H1 (cell line): Measurements from ENCODE around the gene NFATC1. TPM values are rescaled to one million over a fixed set of nuclear protein-coding genes. Genes with fewer than 3 reads are reported as not detected.
A peak's percentile ranks its signal among the peaks of the same experiment; 100 is the strongest.

Source experiments
- CTCF ChIA-PET: fragments of 300-600 bp; sonication (Branson Sonifier 250); formaldehyde crosslinking; loops from one replicate; lab custom pipeline; 2021; ENCODE audit not compliant: partially characterized antibody; lab: Charles Lee
- POLR2A ChIA-PET: fragments of 300-600 bp; sonication (Branson Sonifier 250); formaldehyde crosslinking; loops from one replicate; lab custom pipeline; 2021; ENCODE audit warnings: inconsistent platforms; ENCODE audit not compliant: partially characterized antibody; lab: Charles Lee
- DNase-seq, 2 experiments: peaks; one replicate each; pipeline versions ENCODE4 v3.0.0 to v3.0.0-alpha.2; 2010 to 2022; ENCODE audit warnings: low spot score in 2 of 2, low read depth in 1 of 2, mixed read lengths in 1 of 2
- FAIRE-seq: peaks from 2 replicates; lab custom pipeline; 2011; peaks lifted over from hg19 to GRCh38; lab: Jason Lieb, UNC
- H2AFZ ChIP-seq: 2 replicates; pipeline ENCODE4 v1.8.1; 2012; ENCODE audit warnings: low read length, inconsistent platforms
- H2AK5ac ChIP-seq: 2 replicates; pipeline ENCODE4 v1.6.1; 2013; ENCODE audit warnings: low read depth, low read length
- H2BK120ac ChIP-seq: replicated peaks from 2 replicates; pipeline ENCODE3; 2013; ENCODE audit warnings: low read depth, low read length, inconsistent platforms
- H2BK12ac ChIP-seq: 2 replicates; pipeline ENCODE4 v1.6.1; 2013; ENCODE audit warnings: low read depth, low read length
- H2BK15ac ChIP-seq: 2 replicates; pipeline ENCODE4 v1.6.1; 2013; ENCODE audit warnings: low read length
- H2BK20ac ChIP-seq: 2 replicates; pipeline ENCODE4 v1.6.1; 2013; ENCODE audit warnings: low read length
- H2BK5ac ChIP-seq: 2 replicates; pipeline ENCODE4 v1.6.1; 2013; ENCODE audit warnings: low read depth, low read length
- H3K14ac ChIP-seq: 2 replicates; pipeline ENCODE4 v1.6.1; 2013; ENCODE audit warnings: inconsistent platforms; ENCODE audit not compliant: insufficient read length
- H3K18ac ChIP-seq: 2 replicates; pipeline ENCODE4 v1.6.1; 2013; ENCODE audit warnings: low read length; ENCODE audit errors: extremely low read depth
- H3K23ac ChIP-seq: 2 replicates; pipeline ENCODE4 v1.6.1; 2013; ENCODE audit warnings: inconsistent platforms; ENCODE audit not compliant: insufficient read length
- H3K23me2 ChIP-seq: 2 replicates; pipeline ENCODE4 v1.6.1; 2013; ENCODE audit warnings: low read depth, low read length
- H3K27ac ChIP-seq: 2 replicates; pipeline ENCODE4 v1.6.1; 2011; ENCODE audit warnings: low read depth, low read length, inconsistent platforms
- H3K27me3 ChIP-seq, 4 experiments: replicated peaks in 1 of 4; 1 replicate in 1 of 4; 2 replicates in 3 of 4; pipeline versions ENCODE4 v1.6.1 to v1.8.1; 2011 to 2013; ENCODE audit warnings: low read length in 3 of 4, mild to moderate bottlenecking in 3 of 4, inconsistent platforms in 2 of 4, mixed read lengths in 2 of 4, moderate library complexity in 1 of 4; ENCODE audit not compliant: control insufficient read depth in 3 of 4, insufficient read depth in 3 of 4; ENCODE audit errors: extremely low read depth in 1 of 4
- H3K36me3 ChIP-seq, 4 experiments: 2 replicates each; pipeline versions ENCODE4 v1.6.1 to v1.8.1; 2011 to 2013; ENCODE audit warnings: mild to moderate bottlenecking in 4 of 4, low read length in 3 of 4, moderate library complexity in 2 of 4, control low read depth in 1 of 4, inconsistent platforms in 1 of 4; ENCODE audit not compliant: insufficient read depth in 4 of 4, control insufficient read depth in 2 of 4
- H3K4ac ChIP-seq: replicated peaks from 2 replicates; pipeline ENCODE3; 2013; ENCODE audit warnings: low read length, low read depth, mixed read lengths, inconsistent platforms; ENCODE audit not compliant: insufficient read length
- H3K4me1 ChIP-seq, 4 experiments: replicated peaks in 1 of 4; 1 replicate in 1 of 4; 2 replicates in 3 of 4; pipeline versions ENCODE4 v1.6.1 to v1.8.1; 2011 to 2013; ENCODE audit warnings: low read length in 3 of 4, inconsistent platforms in 2 of 4, mixed read lengths in 1 of 4; ENCODE audit not compliant: insufficient read depth in 4 of 4, control insufficient read depth in 3 of 4
- H3K4me2 ChIP-seq, 2 experiments: 2 replicates each; pipeline versions ENCODE4 v1.6.1 to v1.8.1; 2011 to 2013; ENCODE audit warnings: low read depth in 2 of 2, low read length in 2 of 2, control low read depth in 1 of 2, inconsistent platforms in 1 of 2, mild to moderate bottlenecking in 1 of 2; ENCODE audit not compliant: insufficient read depth in 1 of 2
- H3K4me3 ChIP-seq, 4 experiments: fragments of 200-600, 300-600 bp in 1 of 4; sonication (generic), shearing (Covaris generic), sonication (Bioruptor Twin) in 1 of 4; 2 replicates each; pipeline versions ENCODE4 v1.5.1 to v1.8.1; 2011 to 2016; ENCODE audit warnings: low read length in 4 of 4, low read depth in 3 of 4, control low read depth in 2 of 4, inconsistent platforms in 2 of 4, mild to moderate bottlenecking in 2 of 4, mixed read lengths in 1 of 4, moderate library complexity in 1 of 4; ENCODE audit not compliant: insufficient read depth in 2 of 4; ENCODE audit errors: extremely low read depth in 1 of 4
- H3K56ac ChIP-seq: replicated peaks from 2 replicates; pipeline ENCODE3; 2013; ENCODE audit warnings: low read depth, mild to moderate bottlenecking, mixed read lengths, low read length, inconsistent platforms; ENCODE audit not compliant: insufficient read length
- H3K79me1 ChIP-seq: 2 replicates; pipeline ENCODE4 v1.6.1; 2013; ENCODE audit warnings: low read depth, low read length, control low read depth
- H3K79me2 ChIP-seq, 2 experiments: 2 replicates each; pipeline versions ENCODE4 v1.6.1 to v1.8.1; 2012 to 2013; ENCODE audit warnings: low read length in 2 of 2, mild to moderate bottlenecking in 2 of 2, inconsistent platforms in 1 of 2; ENCODE audit not compliant: insufficient read depth in 2 of 2, control insufficient read depth in 1 of 2
- H3K9ac ChIP-seq, 4 experiments: replicated peaks in 1 of 4; 1 replicate in 1 of 4; 2 replicates in 3 of 4; pipeline versions ENCODE4 v1.6.1 to v1.8.1; 2011 to 2013; ENCODE audit warnings: low read depth in 3 of 4, low read length in 3 of 4, control low read depth in 2 of 4, mild to moderate bottlenecking in 2 of 4, moderate library complexity in 2 of 4, inconsistent platforms in 1 of 4; ENCODE audit errors: extremely low read depth in 1 of 4
- H3K9me3 ChIP-seq, 2 experiments: 2 replicates each; pipeline versions ENCODE4 v1.6.1 to v1.8.1; 2012 to 2013; ENCODE audit warnings: mild to moderate bottlenecking in 2 of 2, moderate library complexity in 2 of 2, control low read depth in 1 of 2, inconsistent platforms in 1 of 2, low read depth in 1 of 2, low read length in 1 of 2, mixed read lengths in 1 of 2; ENCODE audit not compliant: insufficient read depth in 2 of 2
- H4K20me1 ChIP-seq, 2 experiments: replicated peaks in 1 of 2; 2 replicates each; pipeline versions ENCODE3 to v1.8.1; 2011 to 2013; ENCODE audit warnings: inconsistent platforms in 2 of 2, low read length in 2 of 2, mild to moderate bottlenecking in 1 of 2; ENCODE audit not compliant: insufficient read depth in 2 of 2, control insufficient read depth in 1 of 2
- H4K5ac ChIP-seq: 2 replicates; pipeline ENCODE4 v1.6.1; 2013; ENCODE audit warnings: low read length, low read depth, mixed read lengths, inconsistent platforms; ENCODE audit not compliant: insufficient read length
- H4K8ac ChIP-seq: 2 replicates; pipeline ENCODE4 v1.8.0; 2013; ENCODE audit warnings: mild to moderate bottlenecking, moderate library complexity, low read length, inconsistent platforms; ENCODE audit not compliant: insufficient read depth; ENCODE audit errors: extremely low read depth
- H4K91ac ChIP-seq: replicated peaks from 2 replicates; pipeline ENCODE3; 2013; ENCODE audit warnings: low read length, mixed read lengths, inconsistent platforms; ENCODE audit not compliant: insufficient read length
- CBX5 ChIP-seq: fragments of 300-800, 300-1000 bp; sonication (generic); IDR thresholded peaks from 2 replicates; pipeline ENCODE4 v1.7.1; 2016; ENCODE audit warnings: antibody characterized with exemption, low read length, low read depth
- CTCF ChIP-seq, 3 experiments: IDR thresholded peaks; 1 replicate in 2 of 3; 2 replicates in 1 of 3; pipeline versions ENCODE4 v1.5.1 to v1.6.1; 2011; ENCODE audit warnings: low read length in 3 of 3, mild to moderate bottlenecking in 3 of 3, inconsistent platforms in 2 of 3, low read depth in 1 of 3, moderate library complexity in 1 of 3; ENCODE audit not compliant: insufficient read depth in 1 of 3; ENCODE audit errors: control extremely low read depth in 1 of 3
- EP300 ChIP-seq, 2 experiments: IDR thresholded peaks; 1 replicate in 1 of 2; 2 replicates in 1 of 2; pipeline ENCODE4 v1.6.1; 2011 to 2012; ENCODE audit warnings: low read depth in 2 of 2, low read length in 2 of 2, mild to moderate bottlenecking in 2 of 2, borderline replicate concordance in 1 of 2, inconsistent platforms in 1 of 2, moderate library complexity in 1 of 2
- RAD21 ChIP-seq, 2 experiments: IDR thresholded peaks in 1 of 2; conservative IDR thresholded peaks in 1 of 2; 2 replicates each; pipeline ENCODE4 v1.6.1; 2011; ENCODE audit warnings: low read depth in 2 of 2, low read length in 2 of 2, improper control_type of control experiment in 1 of 2, inconsistent platforms in 1 of 2, mild to moderate bottlenecking in 1 of 2, moderate library complexity in 1 of 2
- SP4 ChIP-seq: IDR thresholded peaks from 2 replicates; pipeline ENCODE4 v1.6.1; 2012; ENCODE audit warnings: low read length, inconsistent platforms
- WGBS, 2 experiments: shearing (Covaris generic) in 1 of 2; methylation state at CpG; one replicate each; pipeline versions ENCODE4 v1.1.6 to v1.1.7; 2013 to 2015; ENCODE audit warnings: low lambda C conversion rate in 2 of 2, mixed read lengths in 2 of 2, inconsistent platforms in 1 of 2, low coverage in 1 of 2, missing lambda C conversion rate in 1 of 2; ENCODE audit not compliant: insufficient replicate concordance in 2 of 2, insufficient coverage in 1 of 2, insufficient read length in 1 of 2; ENCODE audit errors: extremely low coverage in 1 of 2, missing lambda C conversion rate in 1 of 2; 5-methylcytosine and 5-hydroxymethylcytosine counted together
- polyA plus RNA-seq, 7 experiments: library from polyadenylated mRNA; depleted of rRNA in 3 of 7; stranded (reverse) in 5 of 7; unstranded in 2 of 7; fragments of >200 nt in 5 of 7; fragments of 200-250 nt in 2 of 7; gene quantifications; 1 replicate in 5 of 7; 2 replicates in 1 of 7; 4 replicates in 1 of 7; pipeline versions ENCODE4 v1.2.1 to v1.2.3, GENCODE V29; 2011 to 2013; ENCODE audit warnings: missing spikeins in 2 of 7, mixed read lengths in 2 of 7
- total RNA-seq: library from RNA; stranded (reverse); fragmentation: NEBNext Ultra II Directional; extraction: Animal tissue kit (Norgen Biotek cat#: 25700); gene quantifications from 2 replicates; pipeline ENCODE4 v1.2.1, GENCODE V29; 2021
- TF ChIP-seq, protein P1 (sequence below): IDR thresholded peaks from 2 replicates; pipeline ENCODE4 v1.6.1; 2011; ENCODE audit warnings: low read depth, mild to moderate bottlenecking, low read length; ENCODE audit not compliant: insufficient read depth
- TF ChIP-seq, protein P2 (sequence below): IDR thresholded peaks from 2 replicates; pipeline ENCODE4 v1.6.1; 2012; ENCODE audit warnings: inconsistent platforms

The NFATC1 gene
- total and polyA plus RNA-seq, 2 of the 8 experiments (the other 6 are each of a cell fraction or from before 2014, with no cell fraction given) = 2.0 to 6.6 TPM

- no peak overlapping the region for H3K27ac ChIP-seq
- H2BK20ac ChIP-seq = no peak overlapping the region
- H3K56ac ChIP-seq = no peak overlapping the region
- H3K14ac ChIP-seq = no peak overlapping the region
- no peak overlapping the region for H3K23ac ChIP-seq
- no peaks in the 10 kb centered on the region for H3K79me1 ChIP-seq
- H4K8ac ChIP-seq = no peak overlapping the region
- FAIRE-seq (no peak), DNase-seq (no peak)
- peaks cover 0 to 3% (median 0%) of the 10 kb centered on the region in 4 experiments; a peak in 1 of 7 replicates for H3K4me1 ChIP-seq
- POLR2A ChIA-PET = interaction anchor here (1.4 kb wide), 1 partner anchor 10 kb away, joined by 3 read pairs; no protein-coding TSS in a partner anchor
- no peak overlapping the region for H2AK5ac ChIP-seq
- peaks cover 0 to 7% (median 0%) of the 10 kb centered on the region in 4 experiments; a peak in 2 of 7 replicates for H3K27me3 ChIP-seq
- no peak overlapping the region for H2BK5ac ChIP-seq
- no peaks in the 10 kb centered on the region for H3K23me2 ChIP-seq
- H2BK120ac ChIP-seq = no peak overlapping the region
- H3K4me2 ChIP-seq = no peak overlapping the region
- H2BK12ac ChIP-seq = 0 out of 2 replicates have a peak overlapping the region, but pooled peaks have one; percentile 39
- H3K18ac ChIP-seq = no peak overlapping the region
- H3K9ac ChIP-seq = no peak overlapping the region
- H3K9me3 ChIP-seq = peaks cover 0 to 3% of the 10 kb centered on the region in 2 experiments; a peak in 1 of 4 replicates
- no peak overlapping the region for H4K91ac ChIP-seq
- H3K4ac ChIP-seq = no peak overlapping the region
- 96% methylated on average over 31 of the region's 36 CpGs; no CpG with 5 or more reads in 1 of the 2 experiments for WGBS, 2 experiments
- no peak overlapping the region for H2AFZ ChIP-seq
- H4K5ac ChIP-seq = no peak overlapping the region
- H2BK15ac ChIP-seq = 0 out of 2 replicates have a peak overlapping the region, but pooled peaks have one; percentile 16
- no peaks in the 10 kb centered on the region for H3K79me2 ChIP-seq
- CTCF ChIA-PET = interaction anchor here (1.0 to 1.3 kb wide), 2 partner anchors 10 to 71 kb away, joined by 3 to 5 read pairs; no protein-coding TSS in a partner anchor
- H3K4me3 ChIP-seq = no peak overlapping the region
- no peaks in the 10 kb centered on the region for H3K36me3 ChIP-seq
- no peaks in the 10 kb centered on the region for H4K20me1 ChIP-seq
- TF ChIP-seq SP4 (no peak), EP300 (IDR thresholded peaks at IDR 0.05; ENCODE audit: borderline replicate concordance in 1 of 2, low read depth in 2 of 2, low read length in 2 of 2) (no peak), CTCF (IDR thresholded peaks at IDR 0.05; ENCODE audit: control extremely low read depth in 1 of 3, insufficient read depth in 1 of 3, low read depth in 1 of 3, low read length in 3 of 3) (no peak), CBX5 (no peak), RAD21 (IDR thresholded peaks at IDR 0.05 in 1 of 2, conservative IDR thresholded peaks at IDR 0.05 in 1 of 2; ENCODE audit: low read depth in 2 of 2, low read length in 2 of 2) (no peak)
- TF ChIP-seq, protein P1, sequence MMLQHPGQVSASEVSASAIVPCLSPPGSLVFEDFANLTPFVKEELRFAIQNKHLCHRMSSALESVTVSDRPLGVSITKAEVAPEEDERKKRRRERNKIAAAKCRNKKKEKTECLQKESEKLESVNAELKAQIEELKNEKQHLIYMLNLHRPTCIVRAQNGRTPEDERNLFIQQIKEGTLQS = no peak
- TF ChIP-seq, protein P2, sequence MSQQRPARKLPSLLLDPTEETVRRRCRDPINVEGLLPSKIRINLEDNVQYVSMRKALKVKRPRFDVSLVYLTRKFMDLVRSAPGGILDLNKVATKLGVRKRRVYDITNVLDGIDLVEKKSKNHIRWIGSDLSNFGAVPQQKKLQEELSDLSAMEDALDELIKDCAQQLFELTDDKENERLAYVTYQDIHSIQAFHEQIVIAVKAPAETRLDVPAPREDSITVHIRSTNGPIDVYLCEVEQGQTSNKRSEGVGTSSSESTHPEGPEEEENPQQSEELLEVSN = no peak
Measured at GRCh38 chr18:79513381-79514081, 117.8 kb downstream of the NFATC1 start.
